Measurements from ENCODE around the gene CLDN24.

DNA sequence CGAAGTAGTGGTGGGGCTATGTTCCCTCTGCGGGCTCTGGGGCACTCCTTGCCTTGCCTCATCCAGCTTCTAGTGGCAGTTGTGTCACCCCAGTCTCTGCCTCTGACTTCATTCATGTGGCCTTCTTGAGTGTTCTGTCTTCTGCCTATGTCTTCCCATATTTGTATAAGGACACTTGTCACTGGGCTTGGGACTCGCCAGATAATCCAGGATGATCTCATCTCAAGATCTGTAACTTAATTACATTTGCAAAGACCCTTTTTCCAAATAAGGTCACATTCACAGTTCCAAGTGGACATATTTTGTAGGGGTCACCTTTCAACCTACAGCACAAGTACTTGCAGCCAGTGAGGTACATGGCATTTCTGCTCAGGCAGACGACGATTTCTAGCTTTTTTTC is 30.3 kb upstream of the CLDN24 start:
- TF ChIP-seq, protein P1, sequence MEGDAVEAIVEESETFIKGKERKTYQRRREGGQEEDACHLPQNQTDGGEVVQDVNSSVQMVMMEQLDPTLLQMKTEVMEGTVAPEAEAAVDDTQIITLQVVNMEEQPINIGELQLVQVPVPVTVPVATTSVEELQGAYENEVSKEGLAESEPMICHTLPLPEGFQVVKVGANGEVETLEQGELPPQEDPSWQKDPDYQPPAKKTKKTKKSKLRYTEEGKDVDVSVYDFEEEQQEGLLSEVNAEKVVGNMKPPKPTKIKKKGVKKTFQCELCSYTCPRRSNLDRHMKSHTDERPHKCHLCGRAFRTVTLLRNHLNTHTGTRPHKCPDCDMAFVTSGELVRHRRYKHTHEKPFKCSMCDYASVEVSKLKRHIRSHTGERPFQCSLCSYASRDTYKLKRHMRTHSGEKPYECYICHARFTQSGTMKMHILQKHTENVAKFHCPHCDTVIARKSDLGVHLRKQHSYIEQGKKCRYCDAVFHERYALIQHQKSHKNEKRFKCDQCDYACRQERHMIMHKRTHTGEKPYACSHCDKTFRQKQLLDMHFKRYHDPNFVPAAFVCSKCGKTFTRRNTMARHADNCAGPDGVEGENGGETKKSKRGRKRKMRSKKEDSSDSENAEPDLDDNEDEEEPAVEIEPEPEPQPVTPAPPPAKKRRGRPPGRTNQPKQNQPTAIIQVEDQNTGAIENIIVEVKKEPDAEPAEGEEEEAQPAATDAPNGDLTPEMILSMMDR (IDR thresholded peaks at IDR 0.05; ENCODE audit: low read length), result no peak
- no peak for TF ChIP-seq EZH2 (optimal IDR thresholded peaks at IDR 0.05; ENCODE audit: low read depth, low read length)
